ENCODE data around the gene DIS3L.

The DIS3L gene

GRCh38 chr15:66285533-66286280 lies 7.7 kb upstream of the DIS3L start:
- Mint-ChIP-seq H3K9me3 (no peaks in the 10 kb centered on the region), H3K4me1 (peaks cover 11% of the 10 kb centered on the region), H3K4me3 (no peak overlapping the region), H3K36me3 (ENCODE audit: low read depth) (no peaks in the 10 kb centered on the region), H3K27ac (no peak overlapping the region), H3K27me3 (ENCODE audit: low read depth) (no peaks in the 10 kb centered on the region)
- no peak for TF ChIP-seq CTCF (IDR thresholded peaks at IDR 0.05; ENCODE audit: unreplicated experiment in 3 of 3)

- TF ChIP-seq CTCF (IDR thresholded peaks at IDR 0.05; ENCODE audit: unreplicated experiment in 3 of 3), result peak; percentile 52 to 72 (median 54)
Measured at GRCh38 chr15:66287461-66288057, 5.8 kb upstream of the DIS3L start.

GRCh38 chr15:66288093-66288492 lies 5.3 kb upstream of the DIS3L start:
- Mint-ChIP-seq H3K4me3 (no peak overlapping the region), H3K27ac (no peak overlapping the region), H3K27me3 (ENCODE audit: low read depth) (no peaks in the 10 kb centered on the region), H3K36me3 (ENCODE audit: low read depth) (no peaks in the 10 kb centered on the region), H3K9me3 (no peaks in the 10 kb centered on the region), H3K4me1 (peaks cover 24% of the 10 kb centered on the region)
- no peak for TF ChIP-seq CTCF (IDR thresholded peaks at IDR 0.05; ENCODE audit: unreplicated experiment in 3 of 3)

More at GRCh38 chr15:66287461-66288057, 5.8 kb upstream of the DIS3L start:
- Mint-ChIP-seq H3K27me3 (ENCODE audit: low read depth) (no peaks in the 10 kb centered on the region), H3K4me3 (no peak overlapping the region), H3K27ac (no peak overlapping the region), H3K9me3 (no peaks in the 10 kb centered on the region), H3K36me3 (ENCODE audit: low read depth) (no peaks in the 10 kb centered on the region), H3K4me1 (peaks cover 23% of the 10 kb centered on the region)

GRCh38 chr15:66288551-66289185 lies 4.7 kb upstream of the DIS3L start:
- no peaks in the 10 kb centered on the region for H3K9me3 Mint-ChIP-seq
- H3K4me3 Mint-ChIP-seq, result peak overlapping the region in 1 of 3 experiments; percentile 56
- H3K36me3 Mint-ChIP-seq (ENCODE audit: low read depth), result no peaks in the 10 kb centered on the region
- no peaks in the 10 kb centered on the region for H3K27me3 Mint-ChIP-seq (ENCODE audit: low read depth)
- H3K27ac Mint-ChIP-seq, result peak overlapping the region in 2 of 3 experiments; percentile 26 to 66
- TF ChIP-seq CTCF (IDR thresholded peaks at IDR 0.05; ENCODE audit: unreplicated experiment in 3 of 3), result no peak
- H3K4me1 Mint-ChIP-seq, result peaks cover 24% of the 10 kb centered on the region

- Mint-ChIP-seq H3K4me3 (peak overlapping the region; percentile 4 to 53 (median 26)), H3K9me3 (no peaks in the 10 kb centered on the region), H3K27ac (peak overlapping the region in 1 of 3 experiments; percentile 37), H3K36me3 (ENCODE audit: low read depth) (no peaks in the 10 kb centered on the region), H3K4me1 (peaks cover 33% of the 10 kb centered on the region), H3K27me3 (ENCODE audit: low read depth) (no peaks in the 10 kb centered on the region)
- TF ChIP-seq CTCF (IDR thresholded peaks at IDR 0.05; ENCODE audit: unreplicated experiment in 3 of 3), result no peak
Measured at GRCh38 chr15:66290007-66290406, 3.4 kb upstream of the DIS3L start.
